H1 (cell line): Measurements from ENCODE around the gene SESN3. TPM values are rescaled to one million over a fixed set of nuclear protein-coding genes. Genes with fewer than 3 reads are reported as not detected.

Experiments used
- CTCF ChIA-PET: fragments of 300-600 bp; sonication (Branson Sonifier 250); formaldehyde crosslinking; loops from one replicate; lab custom pipeline; 2021; ENCODE audit not compliant: partially characterized antibody; lab: Charles Lee
- POLR2A ChIA-PET: fragments of 300-600 bp; sonication (Branson Sonifier 250); formaldehyde crosslinking; loops from one replicate; lab custom pipeline; 2021; ENCODE audit warnings: inconsistent platforms; ENCODE audit not compliant: partially characterized antibody; lab: Charles Lee
- DNase-seq, 2 experiments: peaks; one replicate each; pipeline versions ENCODE4 v3.0.0 to v3.0.0-alpha.2; 2010 to 2022; ENCODE audit warnings: low spot score in 2 of 2, low read depth in 1 of 2, mixed read lengths in 1 of 2
- FAIRE-seq: peaks from 2 replicates; lab custom pipeline; 2011; peaks lifted over from hg19 to GRCh38; lab: Jason Lieb, UNC
- H2AFZ ChIP-seq: 2 replicates; pipeline ENCODE4 v1.8.1; 2012; ENCODE audit warnings: low read length, inconsistent platforms
- H2AK5ac ChIP-seq: 2 replicates; pipeline ENCODE4 v1.6.1; 2013; ENCODE audit warnings: low read depth, low read length
- H2BK120ac ChIP-seq: replicated peaks from 2 replicates; pipeline ENCODE3; 2013; ENCODE audit warnings: low read depth, low read length, inconsistent platforms
- H2BK12ac ChIP-seq: 2 replicates; pipeline ENCODE4 v1.6.1; 2013; ENCODE audit warnings: low read depth, low read length
- H2BK15ac ChIP-seq: 2 replicates; pipeline ENCODE4 v1.6.1; 2013; ENCODE audit warnings: low read length
- H2BK20ac ChIP-seq: 2 replicates; pipeline ENCODE4 v1.6.1; 2013; ENCODE audit warnings: low read length
- H2BK5ac ChIP-seq: 2 replicates; pipeline ENCODE4 v1.6.1; 2013; ENCODE audit warnings: low read depth, low read length
- H3K14ac ChIP-seq: 2 replicates; pipeline ENCODE4 v1.6.1; 2013; ENCODE audit warnings: inconsistent platforms; ENCODE audit not compliant: insufficient read length
- H3K18ac ChIP-seq: 2 replicates; pipeline ENCODE4 v1.6.1; 2013; ENCODE audit warnings: low read length; ENCODE audit errors: extremely low read depth
- H3K23ac ChIP-seq: 2 replicates; pipeline ENCODE4 v1.6.1; 2013; ENCODE audit warnings: inconsistent platforms; ENCODE audit not compliant: insufficient read length
- H3K23me2 ChIP-seq: 2 replicates; pipeline ENCODE4 v1.6.1; 2013; ENCODE audit warnings: low read depth, low read length
- H3K27ac ChIP-seq: 2 replicates; pipeline ENCODE4 v1.6.1; 2011; ENCODE audit warnings: low read depth, low read length, inconsistent platforms
- H3K27me3 ChIP-seq, 4 experiments: replicated peaks in 1 of 4; 1 replicate in 1 of 4; 2 replicates in 3 of 4; pipeline versions ENCODE4 v1.6.1 to v1.8.1; 2011 to 2013; ENCODE audit warnings: low read length in 3 of 4, mild to moderate bottlenecking in 3 of 4, inconsistent platforms in 2 of 4, mixed read lengths in 2 of 4, moderate library complexity in 1 of 4; ENCODE audit not compliant: control insufficient read depth in 3 of 4, insufficient read depth in 3 of 4; ENCODE audit errors: extremely low read depth in 1 of 4
- H3K36me3 ChIP-seq, 4 experiments: 2 replicates each; pipeline versions ENCODE4 v1.6.1 to v1.8.1; 2011 to 2013; ENCODE audit warnings: mild to moderate bottlenecking in 4 of 4, low read length in 3 of 4, moderate library complexity in 2 of 4, control low read depth in 1 of 4, inconsistent platforms in 1 of 4; ENCODE audit not compliant: insufficient read depth in 4 of 4, control insufficient read depth in 2 of 4
- H3K4ac ChIP-seq: replicated peaks from 2 replicates; pipeline ENCODE3; 2013; ENCODE audit warnings: low read length, low read depth, mixed read lengths, inconsistent platforms; ENCODE audit not compliant: insufficient read length
- H3K4me1 ChIP-seq, 4 experiments: replicated peaks in 1 of 4; 1 replicate in 1 of 4; 2 replicates in 3 of 4; pipeline versions ENCODE4 v1.6.1 to v1.8.1; 2011 to 2013; ENCODE audit warnings: low read length in 3 of 4, inconsistent platforms in 2 of 4, mixed read lengths in 1 of 4; ENCODE audit not compliant: insufficient read depth in 4 of 4, control insufficient read depth in 3 of 4
- H3K4me2 ChIP-seq, 2 experiments: 2 replicates each; pipeline versions ENCODE4 v1.6.1 to v1.8.1; 2011 to 2013; ENCODE audit warnings: low read depth in 2 of 2, low read length in 2 of 2, control low read depth in 1 of 2, inconsistent platforms in 1 of 2, mild to moderate bottlenecking in 1 of 2; ENCODE audit not compliant: insufficient read depth in 1 of 2
- H3K4me3 ChIP-seq, 4 experiments: fragments of 200-600, 300-600 bp in 1 of 4; sonication (generic), shearing (Covaris generic), sonication (Bioruptor Twin) in 1 of 4; 2 replicates each; pipeline versions ENCODE4 v1.5.1 to v1.8.1; 2011 to 2016; ENCODE audit warnings: low read length in 4 of 4, low read depth in 3 of 4, control low read depth in 2 of 4, inconsistent platforms in 2 of 4, mild to moderate bottlenecking in 2 of 4, mixed read lengths in 1 of 4, moderate library complexity in 1 of 4; ENCODE audit not compliant: insufficient read depth in 2 of 4; ENCODE audit errors: extremely low read depth in 1 of 4
- H3K56ac ChIP-seq: replicated peaks from 2 replicates; pipeline ENCODE3; 2013; ENCODE audit warnings: low read depth, mild to moderate bottlenecking, mixed read lengths, low read length, inconsistent platforms; ENCODE audit not compliant: insufficient read length
- H3K79me1 ChIP-seq: 2 replicates; pipeline ENCODE4 v1.6.1; 2013; ENCODE audit warnings: low read depth, low read length, control low read depth
- H3K79me2 ChIP-seq, 2 experiments: 2 replicates each; pipeline versions ENCODE4 v1.6.1 to v1.8.1; 2012 to 2013; ENCODE audit warnings: low read length in 2 of 2, mild to moderate bottlenecking in 2 of 2, inconsistent platforms in 1 of 2; ENCODE audit not compliant: insufficient read depth in 2 of 2, control insufficient read depth in 1 of 2
- H3K9ac ChIP-seq, 4 experiments: replicated peaks in 1 of 4; 1 replicate in 1 of 4; 2 replicates in 3 of 4; pipeline versions ENCODE4 v1.6.1 to v1.8.1; 2011 to 2013; ENCODE audit warnings: low read depth in 3 of 4, low read length in 3 of 4, control low read depth in 2 of 4, mild to moderate bottlenecking in 2 of 4, moderate library complexity in 2 of 4, inconsistent platforms in 1 of 4; ENCODE audit errors: extremely low read depth in 1 of 4
- H3K9me3 ChIP-seq, 2 experiments: 2 replicates each; pipeline versions ENCODE4 v1.6.1 to v1.8.1; 2012 to 2013; ENCODE audit warnings: mild to moderate bottlenecking in 2 of 2, moderate library complexity in 2 of 2, control low read depth in 1 of 2, inconsistent platforms in 1 of 2, low read depth in 1 of 2, low read length in 1 of 2, mixed read lengths in 1 of 2; ENCODE audit not compliant: insufficient read depth in 2 of 2
- H4K20me1 ChIP-seq, 2 experiments: replicated peaks in 1 of 2; 2 replicates each; pipeline versions ENCODE3 to v1.8.1; 2011 to 2013; ENCODE audit warnings: inconsistent platforms in 2 of 2, low read length in 2 of 2, mild to moderate bottlenecking in 1 of 2; ENCODE audit not compliant: insufficient read depth in 2 of 2, control insufficient read depth in 1 of 2
- H4K5ac ChIP-seq: 2 replicates; pipeline ENCODE4 v1.6.1; 2013; ENCODE audit warnings: low read length, low read depth, mixed read lengths, inconsistent platforms; ENCODE audit not compliant: insufficient read length
- H4K8ac ChIP-seq: 2 replicates; pipeline ENCODE4 v1.8.0; 2013; ENCODE audit warnings: mild to moderate bottlenecking, moderate library complexity, low read length, inconsistent platforms; ENCODE audit not compliant: insufficient read depth; ENCODE audit errors: extremely low read depth
- H4K91ac ChIP-seq: replicated peaks from 2 replicates; pipeline ENCODE3; 2013; ENCODE audit warnings: low read length, mixed read lengths, inconsistent platforms; ENCODE audit not compliant: insufficient read length
- HDAC2 ChIP-seq, 2 experiments: fragments of 300-600 bp in 1 of 2; sonication (generic) in 1 of 2; IDR thresholded peaks; 2 replicates each; pipeline ENCODE4 v1.6.1; 2011 to 2012; ENCODE audit warnings: low read depth in 2 of 2, low read length in 2 of 2, mild to moderate bottlenecking in 2 of 2, moderate library complexity in 2 of 2, borderline replicate concordance in 1 of 2, inconsistent platforms in 1 of 2
- MAFK ChIP-seq: IDR thresholded peaks from 2 replicates; pipeline ENCODE4 v1.6.1; 2012; ENCODE audit warnings: low read depth, mild to moderate bottlenecking, improper control_type of control experiment, low read length
- SP1 ChIP-seq: IDR thresholded peaks from 2 replicates; pipeline ENCODE4 v1.6.1; 2011; ENCODE audit warnings: low read depth, low read length
- WGBS, 2 experiments: shearing (Covaris generic) in 1 of 2; methylation state at CpG; one replicate each; pipeline versions ENCODE4 v1.1.6 to v1.1.7; 2013 to 2015; ENCODE audit warnings: low lambda C conversion rate in 2 of 2, mixed read lengths in 2 of 2, inconsistent platforms in 1 of 2, low coverage in 1 of 2, missing lambda C conversion rate in 1 of 2; ENCODE audit not compliant: insufficient replicate concordance in 2 of 2, insufficient coverage in 1 of 2, insufficient read length in 1 of 2; ENCODE audit errors: extremely low coverage in 1 of 2, missing lambda C conversion rate in 1 of 2; 5-methylcytosine and 5-hydroxymethylcytosine counted together
- polyA plus RNA-seq, 7 experiments: library from polyadenylated mRNA; depleted of rRNA in 3 of 7; stranded (reverse) in 5 of 7; unstranded in 2 of 7; fragments of >200 nt in 5 of 7; fragments of 200-250 nt in 2 of 7; gene quantifications; 1 replicate in 5 of 7; 2 replicates in 1 of 7; 4 replicates in 1 of 7; pipeline versions ENCODE4 v1.2.1 to v1.2.3, GENCODE V29; 2011 to 2013; ENCODE audit warnings: missing spikeins in 2 of 7, mixed read lengths in 2 of 7
- total RNA-seq: library from RNA; stranded (reverse); fragmentation: NEBNext Ultra II Directional; extraction: Animal tissue kit (Norgen Biotek cat#: 25700); gene quantifications from 2 replicates; pipeline ENCODE4 v1.2.1, GENCODE V29; 2021
- TF ChIP-seq, protein P1 (sequence below), 3 experiments: IDR thresholded peaks; 1 replicate in 2 of 3; 2 replicates in 1 of 3; pipeline versions ENCODE4 v1.5.1 to v1.6.1; 2011; ENCODE audit warnings: low read length in 3 of 3, mild to moderate bottlenecking in 3 of 3, inconsistent platforms in 2 of 3, low read depth in 1 of 3, moderate library complexity in 1 of 3; ENCODE audit not compliant: insufficient read depth in 1 of 3; ENCODE audit errors: control extremely low read depth in 1 of 3
- TF ChIP-seq, protein P2 (sequence below): IDR thresholded peaks from 2 replicates; pipeline ENCODE4 v1.6.1; 2012; ENCODE audit warnings: inconsistent platforms
- TF ChIP-seq, protein P3 (sequence below): IDR thresholded peaks from 2 replicates; pipeline ENCODE4 v1.6.1; 2011; ENCODE audit warnings: low read length, improper control_type of control experiment

SESN3 gene
- total and polyA plus RNA-seq, 2 of the 8 experiments (the other 6 are each of a cell fraction or from before 2014, with no cell fraction given), result 10.2 to 31.1 TPM

DNA sequence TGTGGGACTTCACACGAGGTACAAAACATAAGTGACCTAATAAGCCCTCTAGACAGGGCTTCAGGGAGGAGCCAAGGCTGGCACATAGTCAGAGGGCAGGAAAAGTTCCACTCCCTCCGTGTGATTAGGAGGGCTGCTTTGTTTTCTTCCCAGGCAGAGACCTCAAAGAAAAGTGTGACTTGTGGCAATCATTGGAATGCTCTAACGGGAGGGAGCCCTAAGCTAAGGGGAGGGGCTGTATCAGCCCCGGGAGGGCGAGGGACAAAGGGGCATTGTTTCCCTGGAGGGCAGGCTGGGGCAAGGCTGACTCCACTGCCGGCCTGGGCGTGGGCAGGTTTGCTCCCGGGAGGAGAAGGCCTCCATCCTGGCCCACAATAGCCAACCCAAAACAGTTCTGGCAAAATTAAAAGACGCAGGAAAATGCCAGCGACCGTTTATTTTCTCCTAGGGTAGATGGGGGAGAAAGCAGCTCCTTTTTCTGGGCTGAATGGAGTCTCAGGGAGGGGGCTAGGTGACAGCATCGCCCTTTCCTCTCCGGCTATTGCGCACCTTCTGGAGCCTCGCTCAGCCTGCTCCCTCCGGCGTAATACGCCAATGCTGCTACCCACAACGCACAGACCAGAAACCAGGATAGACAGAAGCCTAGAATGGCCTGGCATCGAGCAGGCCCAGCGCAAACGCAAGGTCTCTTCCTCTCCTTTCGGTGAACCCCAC, 81.2 kb downstream of the SESN3 start:
- no peak overlapping the region; a peak in 2 of 7 replicates for H3K9ac ChIP-seq
- no peak overlapping the region for H2BK15ac ChIP-seq
- TF ChIP-seq HDAC2 (IDR thresholded peaks at IDR 0.05; ENCODE audit: borderline replicate concordance in 1 of 2, low read depth in 2 of 2, low read length in 2 of 2), result peak in 1 of 2 experiments; percentile 53; a peak in 1 of 4 replicates
- TF ChIP-seq MAFK, result no peak
- TF ChIP-seq, protein P1, sequence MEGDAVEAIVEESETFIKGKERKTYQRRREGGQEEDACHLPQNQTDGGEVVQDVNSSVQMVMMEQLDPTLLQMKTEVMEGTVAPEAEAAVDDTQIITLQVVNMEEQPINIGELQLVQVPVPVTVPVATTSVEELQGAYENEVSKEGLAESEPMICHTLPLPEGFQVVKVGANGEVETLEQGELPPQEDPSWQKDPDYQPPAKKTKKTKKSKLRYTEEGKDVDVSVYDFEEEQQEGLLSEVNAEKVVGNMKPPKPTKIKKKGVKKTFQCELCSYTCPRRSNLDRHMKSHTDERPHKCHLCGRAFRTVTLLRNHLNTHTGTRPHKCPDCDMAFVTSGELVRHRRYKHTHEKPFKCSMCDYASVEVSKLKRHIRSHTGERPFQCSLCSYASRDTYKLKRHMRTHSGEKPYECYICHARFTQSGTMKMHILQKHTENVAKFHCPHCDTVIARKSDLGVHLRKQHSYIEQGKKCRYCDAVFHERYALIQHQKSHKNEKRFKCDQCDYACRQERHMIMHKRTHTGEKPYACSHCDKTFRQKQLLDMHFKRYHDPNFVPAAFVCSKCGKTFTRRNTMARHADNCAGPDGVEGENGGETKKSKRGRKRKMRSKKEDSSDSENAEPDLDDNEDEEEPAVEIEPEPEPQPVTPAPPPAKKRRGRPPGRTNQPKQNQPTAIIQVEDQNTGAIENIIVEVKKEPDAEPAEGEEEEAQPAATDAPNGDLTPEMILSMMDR (IDR thresholded peaks at IDR 0.05; ENCODE audit: control extremely low read depth in 1 of 3, insufficient read depth in 1 of 3, low read depth in 1 of 3, low read length in 3 of 3), result 0 out of 4 replicates have a peak, but pooled peaks of 1 of the 3 experiments have one; percentile 3
- TF ChIP-seq, protein P2, sequence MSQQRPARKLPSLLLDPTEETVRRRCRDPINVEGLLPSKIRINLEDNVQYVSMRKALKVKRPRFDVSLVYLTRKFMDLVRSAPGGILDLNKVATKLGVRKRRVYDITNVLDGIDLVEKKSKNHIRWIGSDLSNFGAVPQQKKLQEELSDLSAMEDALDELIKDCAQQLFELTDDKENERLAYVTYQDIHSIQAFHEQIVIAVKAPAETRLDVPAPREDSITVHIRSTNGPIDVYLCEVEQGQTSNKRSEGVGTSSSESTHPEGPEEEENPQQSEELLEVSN, result no peak
- 0 out of 2 replicates have a peak, but pooled peaks have one; percentile 22 for TF ChIP-seq SP1
- TF ChIP-seq, protein P3, sequence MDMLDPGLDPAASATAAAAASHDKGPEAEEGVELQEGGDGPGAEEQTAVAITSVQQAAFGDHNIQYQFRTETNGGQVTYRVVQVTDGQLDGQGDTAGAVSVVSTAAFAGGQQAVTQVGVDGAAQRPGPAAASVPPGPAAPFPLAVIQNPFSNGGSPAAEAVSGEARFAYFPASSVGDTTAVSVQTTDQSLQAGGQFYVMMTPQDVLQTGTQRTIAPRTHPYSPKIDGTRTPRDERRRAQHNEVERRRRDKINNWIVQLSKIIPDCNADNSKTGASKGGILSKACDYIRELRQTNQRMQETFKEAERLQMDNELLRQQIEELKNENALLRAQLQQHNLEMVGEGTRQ, result no peak

More for the DNA sequence above, 81.2 kb downstream of the SESN3 start:
- H3K23ac ChIP-seq, result no peak overlapping the region
- no peaks in the 10 kb centered on the region for H4K20me1 ChIP-seq
- H3K79me2 ChIP-seq, result no peaks in the 10 kb centered on the region
- no peak overlapping the region for H3K27ac ChIP-seq
- no peak overlapping the region for H3K18ac ChIP-seq
- no peak overlapping the region for H3K56ac ChIP-seq
- peak overlapping the region; percentile 38 for H4K8ac ChIP-seq
- H2BK12ac ChIP-seq, result no peak overlapping the region
- no peak overlapping the region for H3K4ac ChIP-seq
- H3K27me3 ChIP-seq, result peaks cover 15 to 54% (median 41%) of the 10 kb centered on the region in 4 experiments
- H3K23me2 ChIP-seq, result peaks cover 15% of the 10 kb centered on the region; the same call in 1 of the 2 replicates
- peaks cover 3 to 5% (median 4%) of the 10 kb centered on the region in 4 experiments; a peak in 6 of 7 replicates for H3K4me1 ChIP-seq
- no peak overlapping the region for H2BK120ac ChIP-seq
- no peak overlapping the region for H4K5ac ChIP-seq
- ChIA-PET POLR2A (interaction anchor here (0.8 to 3.7 kb wide), 4 partner anchors 59 to 640 kb away, joined by 3 to 35 read pairs (median 4); partner anchors contain the start of genes CEP57, FAM76B and SRSF8), CTCF (interaction anchor here (0.6 to 17.5 kb wide), 20 partner anchors 8 to 624 kb away, joined by 3 to 407 read pairs (median 6); partner anchors contain the start of gene ENDOD1)
- H3K9me3 ChIP-seq, result no peaks in the 10 kb centered on the region
- H3K4me3 ChIP-seq, result peak overlapping the region; percentile 38 to 73 (median 60); a peak in 7 of 8 replicates
- H2BK20ac ChIP-seq, result no peak overlapping the region
- no peak overlapping the region for H2AK5ac ChIP-seq
- FAIRE-seq, result no peak
- peak overlapping the region; percentile 95 to 98 for H3K4me2 ChIP-seq
- no peak overlapping the region for H3K14ac ChIP-seq
- WGBS, 2 experiments, result 6% methylated on average over 21 of the region's 23 CpGs; no CpG with 5 or more reads in 1 of the 2 experiments
- peak in 1 of 2 experiments; percentile 56 for DNase-seq
- no peak overlapping the region for H2AFZ ChIP-seq
- no peaks in the 10 kb centered on the region for H3K36me3 ChIP-seq
- H4K91ac ChIP-seq, result peak overlapping the region; percentile 53
- no peak overlapping the region for H2BK5ac ChIP-seq
- no peaks in the 10 kb centered on the region for H3K79me1 ChIP-seq
